GM23248 (cell line): Measurements from ENCODE around the gene KCNT1. TPM values are rescaled to one million over a fixed set of nuclear protein-coding genes. Genes with fewer than 3 reads are reported as not detected.

Source experiments
- DNase-seq: peaks from one replicate; pipeline ENCODE4 v3.0.0-alpha.2; 2015
- H2AFZ ChIP-seq: fragments of 200-600 bp; sonication (generic); 2 replicates; pipeline ENCODE4 v1.6.1; 2016; ENCODE audit warnings: antibody characterized with exemption
- H3F3A ChIP-seq: fragments of 200-600 bp; sonication (generic); 2 replicates; pipeline ENCODE4 v1.6.1; 2016; ENCODE audit warnings: mild to moderate bottlenecking, antibody characterized with exemption, mixed run types; ENCODE audit not compliant: insufficient read depth
- H3K27ac ChIP-seq: fragments of 200-600 bp; sonication (generic); 2 replicates; pipeline ENCODE4 v1.5.1; 2016; ENCODE audit warnings: mild to moderate bottlenecking
- H3K27me3 ChIP-seq: fragments of 200-600 bp; sonication (generic); replicated peaks from 2 replicates; pipeline ENCODE4 v1.6.1; 2016; ENCODE audit warnings: mild to moderate bottlenecking; ENCODE audit not compliant: insufficient read depth
- H3K36me3 ChIP-seq: fragments of 200-600 bp; sonication (generic); 2 replicates; pipeline ENCODE4 v1.6.1; 2016; ENCODE audit warnings: low read depth, mild to moderate bottlenecking
- H3K4me1 ChIP-seq: fragments of 200-600 bp; sonication (generic); 2 replicates; pipeline ENCODE4 v1.6.1; 2016; ENCODE audit warnings: mild to moderate bottlenecking; ENCODE audit not compliant: insufficient read depth
- H3K4me2 ChIP-seq: fragments of 200-600 bp; sonication (generic); one replicate; pipeline ENCODE4 v1.6.1; 2016; ENCODE audit warnings: mild to moderate bottlenecking; ENCODE audit not compliant: unreplicated experiment
- H3K4me3 ChIP-seq: fragments of 200-600 bp; sonication (generic); 2 replicates; pipeline ENCODE4 v1.5.1; 2016; ENCODE audit warnings: mild to moderate bottlenecking
- H3K79me2 ChIP-seq: fragments of 200-600 bp; sonication (generic); 2 replicates; pipeline ENCODE4 v1.6.1; 2016; ENCODE audit warnings: mild to moderate bottlenecking; ENCODE audit not compliant: insufficient read depth
- H3K9ac ChIP-seq: fragments of 200-600 bp; sonication (generic); 2 replicates; pipeline ENCODE4 v1.6.1; 2016; ENCODE audit warnings: mild to moderate bottlenecking
- H3K9me2 ChIP-seq: fragments of 200-600 bp; sonication (generic); 2 replicates; pipeline ENCODE4 v1.6.1; 2016; ENCODE audit warnings: mixed run types, mild to moderate bottlenecking, moderate library complexity; ENCODE audit not compliant: insufficient read depth
- H3K9me3 ChIP-seq: fragments of 200-600 bp; sonication (generic); one replicate; pipeline ENCODE4 v1.6.1; 2017; ENCODE audit warnings: low read depth
- H4K20me1 ChIP-seq: fragments of 200-600 bp; sonication (generic); 2 replicates; pipeline ENCODE4 v1.6.0; 2016; ENCODE audit not compliant: insufficient read depth
- EZH2 ChIP-seq: fragments of 200-600 bp; sonication (generic); IDR thresholded peaks from 2 replicates; pipeline ENCODE4 v1.6.1; 2018; ENCODE audit warnings: antibody characterized with exemption, mild to moderate bottlenecking; ENCODE audit not compliant: insufficient read depth, poor library complexity, severe bottlenecking
- EZH2phosphoT487 ChIP-seq: fragments of 200-600 bp; sonication (generic); IDR thresholded peaks from 2 replicates; pipeline ENCODE4 v1.6.1; 2018; ENCODE audit warnings: antibody characterized with exemption, moderate library complexity, mild to moderate bottlenecking, low read depth; ENCODE audit not compliant: insufficient read depth
- WGBS, 2 experiments: methylation state at CpG; one replicate each; pipeline ENCODE4 v1.1.6; 2015 to 2017; ENCODE audit warnings: low lambda C conversion rate in 2 of 2, low coverage in 1 of 2; ENCODE audit errors: missing lambda C conversion rate in 2 of 2; 5-methylcytosine and 5-hydroxymethylcytosine counted together
- in situ Hi-C: fragments of 300-500 bp; cut with MboI; formaldehyde crosslinking; loops from 2 replicates; pipeline ENCODE4 v1.15.0; 2020
- polyA plus RNA-seq: library from polyadenylated mRNA; unstranded; fragments of >200 nt; fragmentation: Nextera tagmentation; extraction: Ambion mirVana; gene quantifications from 2 replicates; pipeline ENCODE4 v1.2.1, GENCODE V29; 2016
- total RNA-seq: library from RNA; depleted of rRNA; stranded (reverse); fragments of >200 nt; shearing (Covaris generic); gene quantifications from 2 replicates; pipeline ENCODE4 v1.2.3, GENCODE V29; 2014

KCNT1 gene
- total and polyA plus RNA-seq, 2 experiments from 2014 or later: not detected

GRCh38 chr9:135693771-135694170 is 8.2 kb upstream of the KCNT1 start:
- in situ Hi-C loops: no loop called here

DNA sequence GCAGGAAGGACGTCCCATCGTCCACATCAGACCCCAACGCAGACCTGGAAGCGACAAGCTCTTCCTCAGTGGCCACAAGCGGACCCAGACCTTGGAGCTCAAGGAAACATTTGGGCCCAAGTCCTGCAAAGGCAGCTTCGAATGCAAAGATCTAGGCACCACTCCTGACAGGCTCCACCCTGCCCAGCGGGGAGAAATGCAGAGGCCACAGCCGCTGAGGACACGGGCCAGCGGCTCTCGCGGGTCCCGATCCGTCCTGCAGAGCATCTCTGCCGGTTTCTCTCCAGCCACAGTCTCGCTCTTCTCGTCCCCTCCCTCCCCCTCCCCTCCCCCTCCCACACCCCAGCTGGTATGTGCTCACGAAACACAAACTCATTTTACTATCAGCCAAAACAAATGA is 7.6 kb upstream of the KCNT1 start:
- Histone ChIP-seq H3K4me3 (no peak overlapping the region), H3K27me3 (no peaks in the 10 kb centered on the region; the same call in 1 of the 2 replicates), H4K20me1 (no peaks in the 10 kb centered on the region), H3K9ac (no peak overlapping the region), H3K4me1 (no peaks in the 10 kb centered on the region), H3K9me2 (no peaks in the 10 kb centered on the region), H2AFZ (no peak overlapping the region), H3K27ac (no peak overlapping the region), H3K79me2 (no peaks in the 10 kb centered on the region), H3K36me3 (no peaks in the 10 kb centered on the region), H3K9me3 (no peaks in the 10 kb centered on the region), H3K4me2 (no peak overlapping the region), H3F3A (no peaks in the 10 kb centered on the region)
- TF ChIP-seq EZH2 (no peak), EZH2phosphoT487 (no peak)
- WGBS, 2 experiments: 65 to 69% methylated on average over 10 to 16 of the region's 18 CpGs
- no peak for DNase-seq
- in situ Hi-C loops: no loop called here

More at GRCh38 chr9:135693771-135694170, 8.2 kb upstream of the KCNT1 start:
- H3K27me3 ChIP-seq: no peaks in the 10 kb centered on the region; the same call in 1 of the 2 replicates
- no peaks in the 10 kb centered on the region for H3K4me1 ChIP-seq
- H3K9me3 ChIP-seq: no peaks in the 10 kb centered on the region
- no peaks in the 10 kb centered on the region for H3K79me2 ChIP-seq
- no peaks in the 10 kb centered on the region for H3K36me3 ChIP-seq
- H3K9me2 ChIP-seq: no peaks in the 10 kb centered on the region
- TF ChIP-seq EZH2: no peak
- no peak for TF ChIP-seq EZH2phosphoT487
- H3F3A ChIP-seq: no peaks in the 10 kb centered on the region
- H3K4me2 ChIP-seq: no peak overlapping the region
- H2AFZ ChIP-seq: no peak overlapping the region
- H3K4me3 ChIP-seq: no peak overlapping the region
- H3K9ac ChIP-seq: no peak overlapping the region
- no peak for DNase-seq
- H4K20me1 ChIP-seq: no peaks in the 10 kb centered on the region
- WGBS, 2 experiments: 54 to 61% methylated on average over 11 of the region's 11 CpGs
- H3K27ac ChIP-seq: no peak overlapping the region

DNA sequence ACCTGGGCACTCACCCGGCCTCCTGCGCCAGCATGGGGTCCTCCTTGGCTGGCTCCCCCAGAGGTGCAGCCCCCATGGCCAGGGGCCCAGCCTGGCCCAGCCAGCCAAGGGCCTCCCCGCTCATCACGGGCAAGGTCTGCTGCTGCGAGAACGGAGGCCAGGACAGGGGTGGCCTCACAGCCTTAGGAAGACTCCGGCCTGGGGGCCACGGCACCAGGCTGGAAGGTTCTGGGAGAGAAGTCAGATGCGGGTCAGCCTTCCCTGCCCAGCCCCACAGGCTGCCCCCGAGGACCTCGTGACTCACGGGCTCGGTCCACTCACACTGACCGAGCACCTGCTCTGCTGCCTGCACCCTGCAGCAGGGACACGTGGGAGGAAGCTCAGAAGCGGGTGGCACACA is 6.9 kb upstream of the KCNT1 start:
- Histone ChIP-seq H3F3A (no peaks in the 10 kb centered on the region), H3K4me1 (no peaks in the 10 kb centered on the region), H3K79me2 (no peaks in the 10 kb centered on the region), H3K9ac (no peak overlapping the region), H3K9me3 (no peaks in the 10 kb centered on the region), H3K4me3 (no peak overlapping the region), H3K36me3 (no peaks in the 10 kb centered on the region), H4K20me1 (no peaks in the 10 kb centered on the region), H3K27ac (no peak overlapping the region), H3K27me3 (no peaks in the 10 kb centered on the region; the same call in 1 of the 2 replicates), H3K9me2 (no peaks in the 10 kb centered on the region), H2AFZ (no peak overlapping the region), H3K4me2 (no peak overlapping the region)
- in situ Hi-C loops: no loop called here
- no peak for DNase-seq
- no peak for TF ChIP-seq EZH2phosphoT487
- TF ChIP-seq EZH2: no peak
- whole genome bisulfite sequencing, 2 experiments: 67 to 68% methylated on average over 16 of the region's 16 CpGs

GRCh38 chr9:135695642-135696041 is 6.3 kb upstream of the KCNT1 start:
- in situ Hi-C loops: no loop called here
- TF ChIP-seq EZH2phosphoT487 (no peak), EZH2 (no peak)
- no peak overlapping the region for H3K27ac ChIP-seq
- no peaks in the 10 kb centered on the region for H3K4me1 ChIP-seq
- no peak overlapping the region for H3K4me3 ChIP-seq
- no peaks in the 10 kb centered on the region; the same call in 1 of the 2 replicates for H3K27me3 ChIP-seq
- H3F3A ChIP-seq: no peaks in the 10 kb centered on the region
- no peaks in the 10 kb centered on the region for H3K36me3 ChIP-seq
- no peak for DNase-seq
- no peaks in the 10 kb centered on the region for H3K79me2 ChIP-seq
- no peak overlapping the region for H3K4me2 ChIP-seq
- H3K9ac ChIP-seq: no peak overlapping the region
- H3K9me3 ChIP-seq: no peaks in the 10 kb centered on the region
- WGBS, 2 experiments: 36 to 49% methylated on average over 10 to 12 of the region's 12 CpGs
- H2AFZ ChIP-seq: no peak overlapping the region
- no peaks in the 10 kb centered on the region for H4K20me1 ChIP-seq
- H3K9me2 ChIP-seq: no peaks in the 10 kb centered on the region

- 56 to 57% methylated on average over 11 to 16 of the region's 16 CpGs for WGBS, 2 experiments
- Histone ChIP-seq H3K9me2 (no peaks in the 10 kb centered on the region), H3K79me2 (no peaks in the 10 kb centered on the region), H3K4me2 (no peak overlapping the region), H3K9ac (no peak overlapping the region), H3K36me3 (no peaks in the 10 kb centered on the region), H3K9me3 (no peaks in the 10 kb centered on the region), H3K27me3 (no peaks in the 10 kb centered on the region; the same call in 1 of the 2 replicates), H3K4me1 (no peaks in the 10 kb centered on the region), H4K20me1 (no peaks in the 10 kb centered on the region), H2AFZ (no peak overlapping the region), H3K4me3 (no peak overlapping the region), H3F3A (no peaks in the 10 kb centered on the region), H3K27ac (no peak overlapping the region)
- DNase-seq: no peak
- in situ Hi-C loops: no loop called here
- TF ChIP-seq EZH2: no peak
- no peak for TF ChIP-seq EZH2phosphoT487
These were observed 5.5 kb upstream of the KCNT1 start for GRCh38 chr9:135696446-135696845.
